ENCODE results near the gene DUSP6. TPM values are rescaled to one million over a fixed set of nuclear protein-coding genes. Genes with fewer than 3 reads are reported as not detected.
A peak's percentile ranks its signal among the peaks of the same experiment; 100 is the strongest.

DUSP6 gene
- total RNA-seq, 4 donors from 2014 or later: 33.1 to 71.0 (median 46.7) TPM

- no peak for DNase-seq
- peak overlapping the region; percentile 1 to 79 (median 54) for H3K27ac ChIP-seq
- peaks cover 0 to 34% (median 13%) of the 10 kb centered on the region in 4 donors for H3K4me1 ChIP-seq
- H3K27me3 ChIP-seq: no peaks in the 10 kb centered on the region
- H3K36me3 ChIP-seq: no peaks in the 10 kb centered on the region
- H3K4me3 ChIP-seq: no peak overlapping the region
- TF ChIP-seq CTCF (IDR thresholded peaks at IDR 0.05) (no peak), POLR2A (IDR thresholded peaks at IDR 0.05) (no peak)
- H3K9me3 ChIP-seq: no peaks in the 10 kb centered on the region
Observed at GRCh38 chr12:89384807-89385206, 32.5 kb upstream of the DUSP6 start.

- Histone ChIP-seq H3K4me1 (peaks cover 0 to 34% (median 13%) of the 10 kb centered on the region in 4 donors), H3K4me3 (no peak overlapping the region), H3K36me3 (no peaks in the 10 kb centered on the region), H3K27me3 (no peaks in the 10 kb centered on the region), H3K27ac (peak overlapping the region; percentile 26 to 79 (median 54)), H3K9me3 (no peaks in the 10 kb centered on the region)
- TF ChIP-seq POLR2A (IDR thresholded peaks at IDR 0.05) (no peak), CTCF (IDR thresholded peaks at IDR 0.05) (no peak)
- no peak for DNase-seq
Observed at GRCh38 chr12:89384050-89384758, 31.9 kb upstream of the DUSP6 start.

GRCh38 chr12:89383235-89384049 is 31.1 kb upstream of the DUSP6 start:
- peaks cover 0 to 34% (median 13%) of the 10 kb centered on the region in 4 donors for H3K4me1 ChIP-seq
- TF ChIP-seq CTCF (IDR thresholded peaks at IDR 0.05) (no peak), POLR2A (IDR thresholded peaks at IDR 0.05) (no peak)
- DNase-seq: no peak

GRCh38 chr12:89382328-89382727 is 30.0 kb upstream of the DUSP6 start:
- no peak overlapping the region for H3K4me3 ChIP-seq
- no peak for TF ChIP-seq POLR2A (IDR thresholded peaks at IDR 0.05)
- H3K27me3 ChIP-seq: no peaks in the 10 kb centered on the region
- no peak for DNase-seq
- H3K36me3 ChIP-seq: no peaks in the 10 kb centered on the region
- no peaks in the 10 kb centered on the region for H3K9me3 ChIP-seq
- peak overlapping the region in 1 of 4 donors; percentile 61 for H3K27ac ChIP-seq
- H3K4me1 ChIP-seq: peaks cover 0 to 34% (median 16%) of the 10 kb centered on the region in 4 donors

More at GRCh38 chr12:89383235-89384049, 31.1 kb upstream of the DUSP6 start:
- Histone ChIP-seq H3K27me3 (no peaks in the 10 kb centered on the region), H3K27ac (peak overlapping the region; percentile 26 to 79 (median 54)), H3K9me3 (no peaks in the 10 kb centered on the region), H3K36me3 (no peaks in the 10 kb centered on the region), H3K4me3 (no peak overlapping the region)

GRCh38 chr12:89379839-89380467 is 27.7 kb upstream of the DUSP6 start:
- no peak for DNase-seq
- no peak for TF ChIP-seq CTCF (IDR thresholded peaks at IDR 0.05)
- no peak for TF ChIP-seq POLR2A (IDR thresholded peaks at IDR 0.05)
- peaks cover 0 to 24% (median 16%) of the 10 kb centered on the region in 4 donors for H3K4me1 ChIP-seq

More at GRCh38 chr12:89379839-89380467, 27.7 kb upstream of the DUSP6 start:
- Histone ChIP-seq H3K27ac (peak overlapping the region in 2 of 4 donors; percentile 7 to 10), H3K36me3 (no peaks in the 10 kb centered on the region), H3K27me3 (no peaks in the 10 kb centered on the region), H3K9me3 (no peaks in the 10 kb centered on the region), H3K4me3 (no peak overlapping the region)

Measured in Peyer's patch (tissue), 4 donors.